GM03348 (cell line): ENCODE measurements around the gene SURF4.

Source experiments
- DNase-seq: peaks from one replicate; pipeline ENCODE4 v3.0.0; 2012; ENCODE audit warnings: low spot score

The SURF4 gene

GRCh38 chr9:133374612-133375115, 1.2 kb downstream of the SURF4 start:
- DNase-seq: peak; percentile 77

GRCh38 chr9:133372144-133372543, 3.7 kb downstream of the SURF4 start:
- DNase-seq: no peak

- DNase-seq: no peak
Observed at GRCh38 chr9:133371261-133371711, 4.6 kb downstream of the SURF4 start.

- no peak for DNase-seq
Observed at GRCh38 chr9:133370685-133371084, 5.2 kb downstream of the SURF4 start.

GRCh38 chr9:133369933-133370332, 5.9 kb downstream of the SURF4 start:
- no peak for DNase-seq

GRCh38 chr9:133369422-133369821, 6.4 kb downstream of the SURF4 start:
- no peak for DNase-seq

- DNase-seq: no peak
Observed at GRCh38 chr9:133368249-133368881, 7.5 kb downstream of the SURF4 start.

GRCh38 chr9:133367778-133368177, 8.1 kb downstream of the SURF4 start:
- no peak for DNase-seq

- DNase-seq: no peak
Observed at GRCh38 chr9:133367221-133367620, 8.6 kb downstream of the SURF4 start.

GRCh38 chr9:133366435-133366834, 9.4 kb downstream of the SURF4 start:
- no peak for DNase-seq

- no peak for DNase-seq
Observed at GRCh38 chr9:133362359-133363044, 13.4 kb downstream of the SURF4 start.

GRCh38 chr9:133361507-133362092, 14.3 kb downstream of the SURF4 start:
- no peak for DNase-seq

GRCh38 chr9:133360400-133361393, 15.2 kb downstream of the SURF4 start:
- no peak for DNase-seq

- DNase-seq: peak; percentile 36
Observed at GRCh38 chr9:133359399-133360175, 16.3 kb downstream of the SURF4 start.

- no peak for DNase-seq
Observed at GRCh38 chr9:133357656-133358055, 18.2 kb downstream of the SURF4 start.

- DNase-seq: peak; percentile 96
Observed at GRCh38 chr9:133356391-133357091, 19.3 kb downstream of the SURF4 start, which contains the start of the genes SURF1 and SURF2. Gene SURF1, minus strand, starts transcription at chr9:133356487. Its CDS starts 34 bp downstream, at chr9:133356453. Gene SURF2, plus strand, starts transcription at chr9:133356550. Its CDS starts 43 bp downstream, at chr9:133356593.

- no peak for DNase-seq
Observed at GRCh38 chr9:133355881-133356357, 19.9 kb downstream of the SURF4 start.

GRCh38 chr9:133354766-133355165, 21.1 kb downstream of the SURF4 start:
- DNase-seq: no peak

GRCh38 chr9:133353548-133353947, 22.3 kb downstream of the SURF4 start:
- DNase-seq: no peak
